HG03025 (cell line): ENCODE data around the gene MT1A.
"Not testable (repeated sequence)": the region's sequence is repeated elsewhere in the genome, so short reads cannot be mapped to it uniquely, and the experiment has no call there.

Experiments used
- ATAC-seq: cut with Tn5 transposase; IDR thresholded peaks from one replicate; pipeline ENCODE4 v1.9.1; 2021; ENCODE audit warnings: mild to moderate bottlenecking, moderate library complexity; ENCODE audit not compliant: unreplicated experiment, low FRiP score

Gene MT1A

GRCh38 chr16:56610017-56610608 is 28.4 kb upstream of the MT1A start:
- no peak for ATAC-seq

- ATAC-seq = no peak
Measured at GRCh38 chr16:56610609-56611111, 27.8 kb upstream of the MT1A start.

- no peak for ATAC-seq
Measured at GRCh38 chr16:56611281-56611833, 27.1 kb upstream of the MT1A start.

GRCh38 chr16:56613706-56614105 is 24.8 kb upstream of the MT1A start:
- no peak for ATAC-seq

GRCh38 chr16:56614549-56614991 is 23.9 kb upstream of the MT1A start:
- no peak for ATAC-seq

- ATAC-seq = no peak
Measured at GRCh38 chr16:56615353-56615752, 23.1 kb upstream of the MT1A start.

GRCh38 chr16:56616608-56617211 is 21.8 kb upstream of the MT1A start:
- no peak for ATAC-seq

- no peak for ATAC-seq
Measured at GRCh38 chr16:56617212-56618085, 21.0 kb upstream of the MT1A start.

GRCh38 chr16:56618138-56618537 is 20.3 kb upstream of the MT1A start:
- no peak for ATAC-seq

- no peak for ATAC-seq
Measured at GRCh38 chr16:56620339-56620897, 18.0 kb upstream of the MT1A start.

GRCh38 chr16:56621665-56622445 is 16.6 kb upstream of the MT1A start:
- not testable (repeated sequence) for ATAC-seq

GRCh38 chr16:56623184-56623583 is 15.3 kb upstream of the MT1A start:
- not testable (repeated sequence) for ATAC-seq

GRCh38 chr16:56623637-56624036 is 14.8 kb upstream of the MT1A start:
- no peak for ATAC-seq

GRCh38 chr16:56625140-56625942 is 13.1 kb upstream of the MT1A start, which contains the start of gene MT1E:
Gene MT1E, plus strand, starts transcription at chr16:56625781. Its CDS starts 71 bp downstream, at chr16:56625852.
- no peak for ATAC-seq

- no peak for ATAC-seq
Measured at GRCh38 chr16:56625943-56626654, 12.4 kb upstream of the MT1A start.

- no peak for ATAC-seq
Measured at GRCh38 chr16:56626685-56627084, 11.8 kb upstream of the MT1A start.

- ATAC-seq = no peak
Measured at GRCh38 chr16:56628486-56629350, 9.7 kb upstream of the MT1A start.
